CD14-positive monocyte (primary cell): ENCODE results near the gene DNAH7. TPM values are rescaled to one million over a fixed set of nuclear protein-coding genes. Genes with fewer than 3 reads are reported as not detected.

Experiments
- DNase-seq, 3 donors: peaks; one replicate each; pipeline ENCODE4 v3.0.0-alpha.2; 2011 to 2022
- H2AFZ ChIP-seq: 2 replicates; pipeline ENCODE4 v1.6.0; 2012; ENCODE audit warnings: mild to moderate bottlenecking, low read depth, low read length, inconsistent platforms; ENCODE audit not compliant: insufficient read depth, poor library complexity, severe bottlenecking
- H3K27ac ChIP-seq, 2 donors: 1 replicate in 1 of 2; 2 replicates in 1 of 2; pipeline ENCODE4 v1.5.1; 2012 to 2013; ENCODE audit warnings: low read length in 2 of 2, control low read depth in 1 of 2, inconsistent platforms in 1 of 2, low read depth in 1 of 2, mild to moderate bottlenecking in 1 of 2
- H3K27me3 ChIP-seq, 2 donors: one replicate each; pipeline versions ENCODE4 v1.6.0 to v1.6.1; 2011 to 2013; ENCODE audit warnings: low read length in 2 of 2; ENCODE audit not compliant: control insufficient read depth in 2 of 2, insufficient read depth in 2 of 2
- H3K36me3 ChIP-seq, 2 donors: replicated peaks in 1 of 2; 1 replicate in 1 of 2; 2 replicates in 1 of 2; pipeline versions ENCODE4 v1.5.1 to v1.6.1; 2012 to 2013; ENCODE audit warnings: low read length in 2 of 2, control low read depth in 1 of 2, inconsistent platforms in 1 of 2, mild to moderate bottlenecking in 1 of 2; ENCODE audit not compliant: insufficient read depth in 2 of 2, control insufficient read depth in 1 of 2
- H3K4me1 ChIP-seq, 2 donors: 1 replicate in 1 of 2; 2 replicates in 1 of 2; pipeline versions ENCODE4 v1.5.1 to v1.6.1; 2012 to 2013; ENCODE audit warnings: low read length in 2 of 2, control low read depth in 1 of 2, inconsistent platforms in 1 of 2, mild to moderate bottlenecking in 1 of 2, moderate library complexity in 1 of 2; ENCODE audit not compliant: insufficient read depth in 2 of 2, control insufficient read depth in 1 of 2
- H3K4me2 ChIP-seq: replicated peaks from 2 replicates; pipeline ENCODE3; 2012; ENCODE audit warnings: low read length, moderate library complexity, mild to moderate bottlenecking; ENCODE audit not compliant: poor library complexity, severe bottlenecking; ENCODE audit errors: extremely low read depth
- H3K4me3 ChIP-seq, 3 experiments: fragments of 200-600 bp in 1 of 3; sonication (generic) in 1 of 3; replicated peaks in 1 of 3; 1 replicate in 2 of 3; 2 replicates in 1 of 3; pipeline ENCODE4 v1.5.1; 2011 to 2013; ENCODE audit warnings: low read length in 3 of 3, mild to moderate bottlenecking in 3 of 3, control low read depth in 2 of 3, low read depth in 2 of 3, inconsistent platforms in 1 of 3, moderate library complexity in 1 of 3
- H3K79me2 ChIP-seq: 2 replicates; pipeline ENCODE4 v1.6.0; 2012; ENCODE audit warnings: mild to moderate bottlenecking, control low read depth, inconsistent platforms, low read length, moderate library complexity; ENCODE audit not compliant: insufficient read depth
- H3K9ac ChIP-seq: 2 replicates; pipeline ENCODE4 v1.6.0; 2017; ENCODE audit warnings: low read length, mild to moderate bottlenecking; ENCODE audit not compliant: insufficient read depth, poor library complexity, severe bottlenecking
- H3K9me3 ChIP-seq, 2 donors: replicated peaks in 1 of 2; 1 replicate in 1 of 2; 2 replicates in 1 of 2; pipeline versions ENCODE4 v1.5.1 to v1.6.1; 2012 to 2013; ENCODE audit warnings: low read length in 2 of 2, control low read depth in 1 of 2; ENCODE audit not compliant: control insufficient read depth in 1 of 2, insufficient read depth in 1 of 2
- H4K20me1 ChIP-seq: 2 replicates; pipeline ENCODE4 v1.6.0; 2012; ENCODE audit warnings: mild to moderate bottlenecking, low read length, control low read depth, moderate library complexity; ENCODE audit not compliant: insufficient read depth
- H3K27ac Mint-ChIP-seq, 7 donors: one replicate each; pipeline ENCODE4 v1.8.0; 2020; ENCODE audit warnings: mild to moderate bottlenecking in 7 of 7, mixed read lengths in 7 of 7, moderate library complexity in 6 of 7, inconsistent platforms in 2 of 7
- H3K27me3 Mint-ChIP-seq, 3 donors: one replicate each; pipeline ENCODE4 v1.8.0; 2021 to 2022; ENCODE audit warnings: low read depth in 3 of 3, mild to moderate bottlenecking in 3 of 3, mixed read lengths in 3 of 3, moderate library complexity in 3 of 3, inconsistent platforms in 1 of 3
- H3K36me3 Mint-ChIP-seq, 2 donors: one replicate each; pipeline ENCODE4 v1.8.0; 2020; ENCODE audit warnings: mixed read lengths in 2 of 2, inconsistent platforms in 1 of 2, mild to moderate bottlenecking in 1 of 2
- H3K4me1 Mint-ChIP-seq: one replicate; pipeline ENCODE4 v1.8.0; 2020; ENCODE audit warnings: mild to moderate bottlenecking, mixed read lengths
- H3K4me3 Mint-ChIP-seq, 2 donors: one replicate each; pipeline ENCODE4 v1.8.0; 2020; ENCODE audit warnings: mild to moderate bottlenecking in 2 of 2, mixed read lengths in 2 of 2, moderate library complexity in 1 of 2
- H3K9me3 Mint-ChIP-seq, 7 donors: one replicate each; pipeline ENCODE4 v1.8.0; 2020 to 2022; ENCODE audit warnings: mixed read lengths in 7 of 7, mild to moderate bottlenecking in 6 of 7, moderate library complexity in 6 of 7, inconsistent platforms in 2 of 7
- CTCF ChIP-seq: fragments of 200-600 bp; IDR thresholded peaks from one replicate; pipeline ENCODE4 v1.8.0; 2022; ENCODE audit warnings: antibody characterized with exemption, mild to moderate bottlenecking
- WGBS: methylation state at CpG from one replicate; pipeline ENCODE4 v1.1.5; 2013; ENCODE audit warnings: missing lambda C conversion rate; ENCODE audit not compliant: insufficient coverage; 5-methylcytosine and 5-hydroxymethylcytosine counted together
- intact Hi-C, 2 donors: fragments of 100-400 bp; cut with micrococcal nuclease; formaldehyde crosslinking; loops; one replicate each; pipeline versions ENCODE4 v1.15.0 to v1.15.1; 2023
- polyA plus RNA-seq, 3 donors: library from polyadenylated mRNA; depleted of rRNA in 1 of 3; unstranded in 2 of 3; stranded (reverse) in 1 of 3; fragments of 300-500 nt in 2 of 3; fragments of >200 nt in 1 of 3; fragmentation: Illumina TruSeq in 2 of 3; gene quantifications; 1 replicate in 2 of 3; 2 replicates in 1 of 3; pipeline ENCODE4 v1.2.3, GENCODE V29; 2012 to 2021

Gene DNAH7
- polyA plus RNA-seq, 3 donors, result 0.07 TPM; not detected in 2

GRCh38 chr2:195734395-195734794, 334.2 kb downstream of the DNAH7 start:
- Mint-ChIP-seq H3K36me3 (peaks cover 39 to 46% of the 10 kb centered on the region in 2 donors), H3K4me3 (no peak overlapping the region), H3K9me3 (peaks cover 0 to 5% (median 0%) of the 10 kb centered on the region in 7 donors), H3K27me3 (peaks cover 0 to 3% (median 0%) of the 10 kb centered on the region in 3 donors), H3K27ac (peak overlapping the region in 1 of 7 donors; percentile 15), H3K4me1 (peaks cover 2% of the 10 kb centered on the region)
- Histone ChIP-seq H3K4me2 (no peak overlapping the region), H4K20me1 (no peaks in the 10 kb centered on the region), H3K79me2 (no peaks in the 10 kb centered on the region), H3K36me3 (peaks cover 2 to 27% of the 10 kb centered on the region in 2 donors), H3K27me3 (no peaks in the 10 kb centered on the region), H3K4me3 (no peak overlapping the region), H3K4me1 (no peaks in the 10 kb centered on the region), H2AFZ (no peak overlapping the region), H3K9me3 (no peaks in the 10 kb centered on the region), H3K27ac (no peak overlapping the region), H3K9ac (no peak overlapping the region)
- 98% methylated on average over 6 of the region's 6 CpGs for WGBS
- DNase-seq, result no peak
- intact Hi-C loops, result no loop called here
- TF ChIP-seq CTCF, result no peak

GRCh38 chr2:195733831-195734230, 334.8 kb downstream of the DNAH7 start:
- intact Hi-C loops, result no loop called here
- Mint-ChIP-seq H3K9me3 (peaks cover 0 to 5% (median 0%) of the 10 kb centered on the region in 7 donors), H3K36me3 (peaks cover 43 to 48% of the 10 kb centered on the region in 2 donors)

More at GRCh38 chr2:195733831-195734230, 334.8 kb downstream of the DNAH7 start:
- Histone ChIP-seq H3K4me1 (no peaks in the 10 kb centered on the region), H3K9me3 (no peaks in the 10 kb centered on the region), H3K27me3 (no peaks in the 10 kb centered on the region), H3K4me3 (no peak overlapping the region), H3K27ac (no peak overlapping the region), H3K79me2 (no peaks in the 10 kb centered on the region), H3K36me3 (peaks cover 2 to 29% of the 10 kb centered on the region in 2 donors), H4K20me1 (no peaks in the 10 kb centered on the region), H3K4me2 (no peak overlapping the region), H2AFZ (no peak overlapping the region), H3K9ac (no peak overlapping the region)
- Mint-ChIP-seq H3K27me3 (peaks cover 0 to 3% (median 0%) of the 10 kb centered on the region in 3 donors), H3K4me1 (peaks cover 2% of the 10 kb centered on the region), H3K27ac (no peak overlapping the region), H3K4me3 (no peak overlapping the region)
- no peak for DNase-seq
- no peak for TF ChIP-seq CTCF
